Epithelial cell of proximal tubule (primary cell): ENCODE results near the gene KCNQ1. TPM values are rescaled to one million over a fixed set of nuclear protein-coding genes. Genes with fewer than 3 reads are reported as not detected.

Experiments
- DNase-seq: peaks from one replicate; pipeline ENCODE4 v3.0.0-alpha.2; 2011; ENCODE audit warnings: low read depth
- H3K4me3 ChIP-seq: 2 replicates; pipeline ENCODE4 v1.5.1; 2011; ENCODE audit warnings: low read depth, mild to moderate bottlenecking, low read length
- total RNA-seq: library from RNA; depleted of rRNA; stranded (reverse); fragments of >200 nt; gene quantifications from 2 replicates; pipeline ENCODE4 v1.2.3, GENCODE V29; 2015
- TF ChIP-seq, protein P1 (sequence below): conservative IDR thresholded peaks from 2 replicates; pipeline ENCODE4 v1.5.1; 2012; ENCODE audit warnings: low read depth, mild to moderate bottlenecking, low read length

The KCNQ1 gene
- total RNA-seq, 1 donor from 2014 or later: 0.46 TPM

DNA sequence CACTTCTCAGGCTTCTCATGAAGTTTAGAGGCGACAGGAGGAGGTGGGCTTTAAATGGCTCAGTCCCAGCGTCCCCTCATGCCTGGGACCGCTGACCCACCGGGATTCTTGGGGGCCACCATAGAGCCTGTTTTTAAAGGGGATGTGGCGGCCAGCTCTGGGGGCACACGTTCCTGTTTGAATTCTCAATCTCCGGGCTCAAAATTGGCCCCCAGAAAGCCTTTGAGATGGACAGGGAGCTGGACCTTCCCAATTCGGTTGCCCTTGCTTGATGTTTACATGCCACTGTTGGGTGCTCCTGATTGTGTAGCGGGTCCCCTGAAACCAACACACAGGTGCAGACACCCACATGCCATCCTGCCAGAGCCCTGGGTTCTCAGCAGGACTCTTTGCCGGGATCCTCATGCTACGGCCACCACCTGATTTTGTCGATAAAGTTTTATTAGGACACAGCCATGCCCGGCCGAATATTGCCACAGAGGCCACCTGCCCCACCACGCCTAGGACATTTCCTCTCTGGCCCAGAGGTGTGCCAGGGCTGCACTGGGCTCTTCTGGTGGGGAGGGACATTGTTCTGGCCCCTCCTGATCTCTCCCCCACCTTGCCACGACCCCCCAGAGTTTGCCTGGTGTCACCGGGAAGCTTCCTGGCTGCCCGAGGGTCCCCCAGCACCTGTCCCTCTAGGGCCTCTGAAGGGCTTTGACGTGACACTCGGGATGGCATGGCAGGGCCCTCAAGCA, 71.6 kb downstream of the KCNQ1 start:
- TF ChIP-seq, protein P1, sequence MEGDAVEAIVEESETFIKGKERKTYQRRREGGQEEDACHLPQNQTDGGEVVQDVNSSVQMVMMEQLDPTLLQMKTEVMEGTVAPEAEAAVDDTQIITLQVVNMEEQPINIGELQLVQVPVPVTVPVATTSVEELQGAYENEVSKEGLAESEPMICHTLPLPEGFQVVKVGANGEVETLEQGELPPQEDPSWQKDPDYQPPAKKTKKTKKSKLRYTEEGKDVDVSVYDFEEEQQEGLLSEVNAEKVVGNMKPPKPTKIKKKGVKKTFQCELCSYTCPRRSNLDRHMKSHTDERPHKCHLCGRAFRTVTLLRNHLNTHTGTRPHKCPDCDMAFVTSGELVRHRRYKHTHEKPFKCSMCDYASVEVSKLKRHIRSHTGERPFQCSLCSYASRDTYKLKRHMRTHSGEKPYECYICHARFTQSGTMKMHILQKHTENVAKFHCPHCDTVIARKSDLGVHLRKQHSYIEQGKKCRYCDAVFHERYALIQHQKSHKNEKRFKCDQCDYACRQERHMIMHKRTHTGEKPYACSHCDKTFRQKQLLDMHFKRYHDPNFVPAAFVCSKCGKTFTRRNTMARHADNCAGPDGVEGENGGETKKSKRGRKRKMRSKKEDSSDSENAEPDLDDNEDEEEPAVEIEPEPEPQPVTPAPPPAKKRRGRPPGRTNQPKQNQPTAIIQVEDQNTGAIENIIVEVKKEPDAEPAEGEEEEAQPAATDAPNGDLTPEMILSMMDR: no peak
- DNase-seq: no peak
- no peak overlapping the region for H3K4me3 ChIP-seq

DNA sequence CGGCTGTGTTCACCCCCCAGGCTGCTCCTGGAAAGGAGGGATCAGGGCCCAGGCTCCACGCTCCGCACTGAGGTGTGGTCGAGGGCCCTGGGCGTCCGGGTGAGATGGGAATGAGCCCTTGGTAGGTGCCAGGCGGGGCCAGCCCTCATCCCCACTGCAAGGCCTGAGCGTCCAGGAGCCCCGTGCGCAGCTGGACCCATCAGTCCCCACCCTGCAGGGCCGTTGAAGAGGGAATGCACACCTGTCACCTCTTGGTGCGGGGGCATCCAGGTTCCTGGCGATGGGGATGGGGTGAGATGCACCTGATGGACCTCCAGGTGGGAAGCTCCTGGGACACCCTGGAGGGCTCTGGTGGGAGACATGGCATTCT, 72.2 kb downstream of the KCNQ1 start:
- no peak for DNase-seq
- TF ChIP-seq, protein P1: no peak

GRCh38 chr11:2517386-2518064, 72.7 kb downstream of the KCNQ1 start:
- TF ChIP-seq, protein P1: no peak
- DNase-seq: no peak

More for the DNA sequence above, 72.2 kb downstream of the KCNQ1 start:
- no peak overlapping the region for H3K4me3 ChIP-seq

GRCh38 chr11:2518111-2518982, 73.5 kb downstream of the KCNQ1 start:
- no peak overlapping the region for H3K4me3 ChIP-seq
- TF ChIP-seq, protein P1: no peak
- DNase-seq: no peak

More at GRCh38 chr11:2517386-2518064, 72.7 kb downstream of the KCNQ1 start:
- no peak overlapping the region for H3K4me3 ChIP-seq

DNA sequence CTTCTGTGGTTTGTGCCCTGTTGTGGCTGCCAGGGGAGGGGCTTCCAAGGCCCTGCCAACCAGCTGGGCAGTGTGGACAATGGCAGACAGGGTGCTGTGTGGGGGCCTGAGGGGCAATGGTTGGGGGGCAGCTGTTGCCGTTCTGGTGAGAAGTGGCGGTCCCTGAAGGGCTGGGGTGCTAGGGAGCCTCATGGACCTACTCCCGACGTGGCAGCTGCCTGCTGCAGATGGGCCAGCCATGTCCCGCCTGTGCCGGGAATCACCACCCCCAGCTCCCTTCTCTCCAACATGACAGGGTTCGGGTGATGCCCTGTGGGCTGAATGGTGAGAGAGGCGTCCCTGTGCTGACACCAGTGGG, 74.2 kb downstream of the KCNQ1 start:
- no peak for DNase-seq

DNA sequence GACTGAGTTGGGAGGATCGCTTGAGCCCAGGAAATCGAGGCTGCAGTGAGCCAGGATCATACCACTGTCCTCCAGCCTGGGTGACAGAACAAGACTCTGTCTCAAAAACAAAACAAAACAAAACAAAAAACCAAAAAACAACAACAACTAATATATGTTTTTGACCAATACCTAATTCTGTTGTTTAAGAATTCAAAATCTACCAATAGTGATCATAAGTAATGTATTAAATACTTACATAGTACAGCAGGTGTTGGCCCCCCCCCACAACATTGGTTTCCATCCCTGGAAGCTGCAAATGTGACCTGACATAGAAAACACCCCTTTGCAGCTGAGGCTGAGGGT, 74.7 kb downstream of the KCNQ1 start:
- no peak for DNase-seq
- TF ChIP-seq, protein P1: no peak
- H3K4me3 ChIP-seq: no peak overlapping the region

More for the DNA sequence above, 74.2 kb downstream of the KCNQ1 start:
- TF ChIP-seq, protein P1: no peak
- no peak overlapping the region for H3K4me3 ChIP-seq
